ENCODE data around the gene PLSCR4. TPM values are rescaled to one million over a fixed set of nuclear protein-coding genes. Genes with fewer than 3 reads are reported as not detected.
A peak's percentile ranks its signal among the peaks of the same experiment; 100 is the strongest.

Gene PLSCR4
- total and polyA plus RNA-seq, 2 of the 8 experiments (the other 6 are each of a cell fraction or from before 2014, with no cell fraction given), result 1.8 to 2.9 TPM

DNA sequence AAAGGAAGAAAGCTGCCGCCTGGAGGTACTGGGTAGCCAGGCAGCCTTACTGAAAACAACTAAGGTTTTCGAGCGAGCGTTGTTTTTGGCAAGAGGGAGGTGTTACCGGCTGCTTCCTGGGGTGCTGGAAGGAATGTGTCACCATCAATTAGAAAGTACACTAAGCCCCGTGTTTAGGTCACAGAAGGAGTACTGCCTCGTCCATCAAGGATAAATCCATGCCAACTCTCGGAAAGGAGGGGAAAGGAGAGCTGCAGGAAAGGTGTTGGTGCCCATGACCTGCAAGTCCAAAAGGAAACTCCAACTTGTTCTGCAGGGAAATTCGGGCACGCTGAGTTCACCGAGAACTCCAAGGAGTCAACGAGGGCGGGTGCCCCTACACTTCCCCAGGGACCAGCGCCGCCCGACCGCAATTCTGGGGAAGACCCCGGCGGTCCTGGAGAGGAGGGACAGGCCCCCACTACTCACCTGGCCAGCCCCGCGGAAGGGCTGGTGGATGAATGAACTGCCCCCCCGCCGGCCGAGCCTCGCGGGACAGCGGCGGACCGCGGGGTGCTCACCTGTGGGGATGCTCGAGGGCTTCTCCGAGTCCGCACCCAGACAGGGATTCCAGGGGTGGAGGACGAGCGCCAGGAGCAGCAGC lies 90.5 kb downstream of the PLSCR4 start (continued):
- TF ChIP-seq, protein P1, sequence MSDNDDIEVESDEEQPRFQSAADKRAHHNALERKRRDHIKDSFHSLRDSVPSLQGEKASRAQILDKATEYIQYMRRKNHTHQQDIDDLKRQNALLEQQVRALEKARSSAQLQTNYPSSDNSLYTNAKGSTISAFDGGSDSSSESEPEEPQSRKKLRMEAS (IDR thresholded peaks at IDR 0.05), result 0 out of 2 replicates have a peak, but pooled peaks have one; percentile 20
- TF ChIP-seq SP1 (IDR thresholded peaks at IDR 0.05; ENCODE audit: low read depth, low read length) (no peak), FOSL1 (IDR thresholded peaks at IDR 0.05; ENCODE audit: insufficient read depth, low read depth, low read length) (no peak), YY1 (IDR thresholded peaks at IDR 0.05; ENCODE audit: low read depth, low read length) (no peak), RXRA (IDR thresholded peaks at IDR 0.05; ENCODE audit: insufficient read depth, low read depth, low read length) (no peak), NANOG (IDR thresholded peaks at IDR 0.05; ENCODE audit: insufficient read depth, low read depth, low read length, poor library complexity, severe bottlenecking) (no peak), CBX5 (IDR thresholded peaks at IDR 0.05; ENCODE audit: low read depth, low read length) (no peak), SAP30 (IDR thresholded peaks at IDR 0.05; ENCODE audit: insufficient read depth, insufficient replicate concordance, low read length) (no peak), EP300 (IDR thresholded peaks at IDR 0.05; ENCODE audit: borderline replicate concordance in 1 of 2, low read depth in 2 of 2, low read length in 2 of 2) (peak in 1 of 2 experiments; percentile 38; a peak in 1 of 3 replicates)
- TF ChIP-seq, protein P2, sequence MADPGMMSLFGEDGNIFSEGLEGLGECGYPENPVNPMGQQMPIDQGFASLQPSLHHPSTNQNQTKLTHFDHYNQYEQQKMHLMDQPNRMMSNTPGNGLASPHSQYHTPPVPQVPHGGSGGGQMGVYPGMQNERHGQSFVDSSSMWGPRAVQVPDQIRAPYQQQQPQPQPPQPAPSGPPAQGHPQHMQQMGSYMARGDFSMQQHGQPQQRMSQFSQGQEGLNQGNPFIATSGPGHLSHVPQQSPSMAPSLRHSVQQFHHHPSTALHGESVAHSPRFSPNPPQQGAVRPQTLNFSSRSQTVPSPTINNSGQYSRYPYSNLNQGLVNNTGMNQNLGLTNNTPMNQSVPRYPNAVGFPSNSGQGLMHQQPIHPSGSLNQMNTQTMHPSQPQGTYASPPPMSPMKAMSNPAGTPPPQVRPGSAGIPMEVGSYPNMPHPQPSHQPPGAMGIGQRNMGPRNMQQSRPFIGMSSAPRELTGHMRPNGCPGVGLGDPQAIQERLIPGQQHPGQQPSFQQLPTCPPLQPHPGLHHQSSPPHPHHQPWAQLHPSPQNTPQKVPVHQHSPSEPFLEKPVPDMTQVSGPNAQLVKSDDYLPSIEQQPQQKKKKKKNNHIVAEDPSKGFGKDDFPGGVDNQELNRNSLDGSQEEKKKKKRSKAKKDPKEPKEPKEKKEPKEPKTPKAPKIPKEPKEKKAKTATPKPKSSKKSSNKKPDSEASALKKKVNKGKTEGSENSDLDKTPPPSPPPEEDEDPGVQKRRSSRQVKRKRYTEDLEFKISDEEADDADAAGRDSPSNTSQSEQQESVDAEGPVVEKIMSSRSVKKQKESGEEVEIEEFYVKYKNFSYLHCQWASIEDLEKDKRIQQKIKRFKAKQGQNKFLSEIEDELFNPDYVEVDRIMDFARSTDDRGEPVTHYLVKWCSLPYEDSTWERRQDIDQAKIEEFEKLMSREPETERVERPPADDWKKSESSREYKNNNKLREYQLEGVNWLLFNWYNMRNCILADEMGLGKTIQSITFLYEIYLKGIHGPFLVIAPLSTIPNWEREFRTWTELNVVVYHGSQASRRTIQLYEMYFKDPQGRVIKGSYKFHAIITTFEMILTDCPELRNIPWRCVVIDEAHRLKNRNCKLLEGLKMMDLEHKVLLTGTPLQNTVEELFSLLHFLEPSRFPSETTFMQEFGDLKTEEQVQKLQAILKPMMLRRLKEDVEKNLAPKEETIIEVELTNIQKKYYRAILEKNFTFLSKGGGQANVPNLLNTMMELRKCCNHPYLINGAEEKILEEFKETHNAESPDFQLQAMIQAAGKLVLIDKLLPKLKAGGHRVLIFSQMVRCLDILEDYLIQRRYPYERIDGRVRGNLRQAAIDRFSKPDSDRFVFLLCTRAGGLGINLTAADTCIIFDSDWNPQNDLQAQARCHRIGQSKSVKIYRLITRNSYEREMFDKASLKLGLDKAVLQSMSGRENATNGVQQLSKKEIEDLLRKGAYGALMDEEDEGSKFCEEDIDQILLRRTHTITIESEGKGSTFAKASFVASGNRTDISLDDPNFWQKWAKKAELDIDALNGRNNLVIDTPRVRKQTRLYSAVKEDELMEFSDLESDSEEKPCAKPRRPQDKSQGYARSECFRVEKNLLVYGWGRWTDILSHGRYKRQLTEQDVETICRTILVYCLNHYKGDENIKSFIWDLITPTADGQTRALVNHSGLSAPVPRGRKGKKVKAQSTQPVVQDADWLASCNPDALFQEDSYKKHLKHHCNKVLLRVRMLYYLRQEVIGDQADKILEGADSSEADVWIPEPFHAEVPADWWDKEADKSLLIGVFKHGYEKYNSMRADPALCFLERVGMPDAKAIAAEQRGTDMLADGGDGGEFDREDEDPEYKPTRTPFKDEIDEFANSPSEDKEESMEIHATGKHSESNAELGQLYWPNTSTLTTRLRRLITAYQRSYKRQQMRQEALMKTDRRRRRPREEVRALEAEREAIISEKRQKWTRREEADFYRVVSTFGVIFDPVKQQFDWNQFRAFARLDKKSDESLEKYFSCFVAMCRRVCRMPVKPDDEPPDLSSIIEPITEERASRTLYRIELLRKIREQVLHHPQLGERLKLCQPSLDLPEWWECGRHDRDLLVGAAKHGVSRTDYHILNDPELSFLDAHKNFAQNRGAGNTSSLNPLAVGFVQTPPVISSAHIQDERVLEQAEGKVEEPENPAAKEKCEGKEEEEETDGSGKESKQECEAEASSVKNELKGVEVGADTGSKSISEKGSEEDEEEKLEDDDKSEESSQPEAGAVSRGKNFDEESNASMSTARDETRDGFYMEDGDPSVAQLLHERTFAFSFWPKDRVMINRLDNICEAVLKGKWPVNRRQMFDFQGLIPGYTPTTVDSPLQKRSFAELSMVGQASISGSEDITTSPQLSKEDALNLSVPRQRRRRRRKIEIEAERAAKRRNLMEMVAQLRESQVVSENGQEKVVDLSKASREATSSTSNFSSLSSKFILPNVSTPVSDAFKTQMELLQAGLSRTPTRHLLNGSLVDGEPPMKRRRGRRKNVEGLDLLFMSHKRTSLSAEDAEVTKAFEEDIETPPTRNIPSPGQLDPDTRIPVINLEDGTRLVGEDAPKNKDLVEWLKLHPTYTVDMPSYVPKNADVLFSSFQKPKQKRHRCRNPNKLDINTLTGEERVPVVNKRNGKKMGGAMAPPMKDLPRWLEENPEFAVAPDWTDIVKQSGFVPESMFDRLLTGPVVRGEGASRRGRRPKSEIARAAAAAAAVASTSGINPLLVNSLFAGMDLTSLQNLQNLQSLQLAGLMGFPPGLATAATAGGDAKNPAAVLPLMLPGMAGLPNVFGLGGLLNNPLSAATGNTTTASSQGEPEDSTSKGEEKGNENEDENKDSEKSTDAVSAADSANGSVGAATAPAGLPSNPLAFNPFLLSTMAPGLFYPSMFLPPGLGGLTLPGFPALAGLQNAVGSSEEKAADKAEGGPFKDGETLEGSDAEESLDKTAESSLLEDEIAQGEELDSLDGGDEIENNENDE (IDR thresholded peaks at IDR 0.05; ENCODE audit: insufficient replicate concordance, low read length), result no peak
